HAP-1 (cell line): ENCODE measurements around the gene MYL7.

Source experiments
- DNase-seq, 2 experiments: peaks; one replicate each; pipeline ENCODE4 v3.0.0-alpha.2; 2016 to 2020; ENCODE audit warnings: low spot score in 2 of 2
- H3K27me3 ChIP-seq: fragments of 250-450 bp; sonication (Bioruptor Pico); 2 replicates; pipeline ENCODE4 v1.5.1; 2020; ENCODE audit warnings: low read depth, mild to moderate bottlenecking, moderate library complexity
- H3K36me3 ChIP-seq: fragments of 250-450 bp; sonication (Bioruptor Pico); replicated peaks from 2 replicates; pipeline ENCODE4 v1.5.1; 2020; ENCODE audit warnings: mild to moderate bottlenecking
- H3K4me1 ChIP-seq: fragments of 250-450 bp; sonication (Bioruptor Pico); 2 replicates; pipeline ENCODE4 v1.5.1; 2020; ENCODE audit warnings: mild to moderate bottlenecking
- H3K4me3 ChIP-seq: fragments of 250-450 bp; sonication (Bioruptor Pico); 2 replicates; pipeline ENCODE4 v1.5.1; 2020; ENCODE audit warnings: mild to moderate bottlenecking, moderate library complexity
- H3K9me3 ChIP-seq: fragments of 250-450 bp; sonication (Bioruptor Pico); 2 replicates; pipeline ENCODE4 v1.5.1; 2020; ENCODE audit warnings: mild to moderate bottlenecking, moderate library complexity
- in situ Hi-C: fragments of 300-500 bp; cut with MboI; formaldehyde crosslinking; loops from 3 replicates; pipeline ENCODE4 v1.14.3; 2020; ENCODE audit warnings: low sequenced_read_pairs, inconsistent platforms, mixed read lengths

Gene MYL7, protein sequence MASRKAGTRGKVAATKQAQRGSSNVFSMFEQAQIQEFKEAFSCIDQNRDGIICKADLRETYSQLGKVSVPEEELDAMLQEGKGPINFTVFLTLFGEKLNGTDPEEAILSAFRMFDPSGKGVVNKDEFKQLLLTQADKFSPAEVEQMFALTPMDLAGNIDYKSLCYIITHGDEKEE

DNA sequence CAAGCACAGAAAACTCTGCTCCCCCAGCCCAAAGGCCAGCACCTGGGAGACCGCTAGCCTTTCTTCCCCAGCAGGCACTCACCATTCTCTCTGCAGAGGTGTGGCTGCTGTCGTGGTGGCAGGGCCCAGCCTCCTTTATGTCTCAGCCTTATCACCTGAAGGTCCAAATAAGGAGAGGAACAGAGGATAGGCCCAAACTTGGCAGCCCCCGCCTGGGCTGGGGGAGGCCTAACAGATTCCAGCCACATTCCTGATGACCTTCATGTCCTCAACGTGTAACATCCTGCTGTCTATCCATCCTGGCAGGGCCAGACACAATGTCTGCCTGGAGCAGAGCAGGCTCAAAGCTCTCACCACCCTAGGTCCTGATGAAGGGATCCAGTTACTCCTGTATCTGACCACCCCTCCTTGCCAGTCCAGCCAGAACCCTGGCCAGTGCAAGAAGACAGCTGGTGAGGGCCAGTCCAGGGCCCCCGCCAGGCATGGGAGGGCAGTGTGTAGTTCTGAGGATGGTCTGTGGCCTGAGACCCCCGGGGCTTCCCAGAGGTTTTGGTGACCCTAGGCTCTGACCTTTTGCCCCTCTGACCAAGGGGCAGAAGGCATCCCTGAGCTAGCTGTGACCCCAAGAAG is at the start of gene MYL7:
Gene MYL7 (minus strand): TSS at position 112 of the 630 bp plus-strand sequence. CDS start 27 bp downstream, at position 85.
- Histone ChIP-seq H3K4me1 (no peaks in the 10 kb centered on the region), H3K9me3 (no peaks in the 10 kb centered on the region), H3K4me3 (no peak within 1 kb of the TSS), H3K27me3 (no peaks in the 10 kb centered on the region), H3K36me3 (no peaks in the 10 kb centered on the region)
- in situ Hi-C loops: no loop called here
- DNase-seq: no peak

DNA sequence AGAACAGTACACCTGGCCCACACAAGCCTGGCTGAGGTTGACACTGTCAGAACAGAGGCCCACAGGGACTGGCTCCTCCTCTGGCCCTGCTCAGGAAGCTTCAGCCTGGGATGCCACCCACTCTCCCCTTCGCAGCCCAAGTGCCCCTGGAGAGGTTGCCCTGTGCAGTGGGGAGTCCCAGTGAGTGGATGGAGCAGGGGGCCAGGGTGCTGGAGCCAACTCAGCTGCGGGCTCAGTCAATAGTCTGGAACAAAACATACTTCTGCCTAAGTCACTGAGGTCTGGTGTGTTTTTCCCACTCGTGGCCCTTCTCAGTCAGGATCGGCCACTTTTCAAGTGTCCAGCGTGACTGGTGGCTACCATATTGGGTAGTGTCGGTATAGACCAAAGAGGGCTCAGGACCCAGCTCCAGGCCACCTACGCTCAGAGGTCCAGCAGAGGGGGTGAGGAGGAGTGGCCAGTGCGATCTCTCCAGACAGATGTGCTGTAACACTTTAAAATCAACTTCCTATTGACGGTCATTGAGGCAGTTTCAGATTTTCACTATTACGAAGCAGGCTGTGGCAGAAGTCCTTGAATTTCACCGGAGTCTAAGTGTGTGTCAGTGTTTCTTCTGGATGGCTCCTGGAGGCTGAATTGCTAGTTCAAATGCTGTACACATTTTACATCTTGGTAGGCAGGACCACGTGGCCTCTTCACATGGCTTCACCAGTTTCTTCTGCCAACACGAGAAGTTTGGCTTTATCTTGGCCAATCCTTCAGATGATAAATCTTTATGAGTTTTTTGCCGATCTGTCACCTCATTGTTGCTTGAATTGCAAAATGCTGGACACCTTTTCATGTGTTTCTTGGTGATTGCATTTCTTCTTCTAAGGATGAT is 49.1 kb upstream of the MYL7 start:
- Histone ChIP-seq H3K4me3 (no peak overlapping the region), H3K36me3 (no peaks in the 10 kb centered on the region)
- no peak for DNase-seq

DNA sequence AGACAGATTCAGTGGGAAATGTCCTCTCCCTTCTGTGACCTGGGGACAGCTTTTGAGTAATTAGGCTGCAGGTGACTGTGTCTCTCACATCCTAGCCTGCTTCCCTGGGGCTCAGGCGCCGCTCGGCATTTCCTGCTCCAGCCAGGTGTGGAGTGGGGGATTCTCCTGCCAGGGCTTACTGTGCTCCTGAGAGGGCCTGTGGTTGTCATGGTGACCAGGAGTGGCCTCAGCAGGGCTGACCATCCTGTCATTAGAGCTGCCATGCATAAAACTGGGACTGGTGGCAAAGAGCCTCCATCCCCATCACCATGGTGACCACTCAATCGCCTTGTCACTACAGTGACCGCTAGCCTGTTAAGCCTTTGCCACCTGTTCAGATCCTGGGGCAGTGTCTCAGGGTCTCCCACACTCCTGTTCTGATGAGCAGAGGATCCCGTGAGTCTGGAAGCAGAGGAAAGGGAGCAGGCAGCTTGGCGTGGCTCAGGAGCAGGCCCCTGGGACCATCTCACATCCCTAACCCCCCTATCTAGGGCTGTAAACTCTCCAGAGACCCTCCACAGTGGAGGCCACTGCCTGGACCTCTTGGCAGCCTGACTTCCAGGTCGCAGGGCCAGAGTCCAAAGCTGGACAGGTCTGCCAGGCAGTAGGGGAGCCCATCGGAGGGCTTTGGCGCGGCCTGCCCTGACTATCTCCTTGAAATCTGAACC is 48.3 kb upstream of the MYL7 start, which contains the start of gene GCK:
Gene GCK (minus strand): TSS at position 154 of the 707 bp plus-strand sequence. CDS start 486 bp downstream, outside the sequence.
- no peaks in the 10 kb centered on the region for H3K9me3 ChIP-seq
- H3K27me3 ChIP-seq: peaks cover 8% of the 10 kb centered on the region
- no peaks in the 10 kb centered on the region for H3K4me1 ChIP-seq
- no peak within 1 kb of the TSS for H3K4me3 ChIP-seq
- H3K36me3 ChIP-seq: no peaks in the 10 kb centered on the region
- no peak for DNase-seq
- in situ Hi-C loops: no loop called here

More for the DNA sequence above, 49.1 kb upstream of the MYL7 start:
- peaks cover 8% of the 10 kb centered on the region for H3K27me3 ChIP-seq
- in situ Hi-C loops: no loop called here
- H3K9me3 ChIP-seq: no peaks in the 10 kb centered on the region
- H3K4me1 ChIP-seq: no peaks in the 10 kb centered on the region

DNA sequence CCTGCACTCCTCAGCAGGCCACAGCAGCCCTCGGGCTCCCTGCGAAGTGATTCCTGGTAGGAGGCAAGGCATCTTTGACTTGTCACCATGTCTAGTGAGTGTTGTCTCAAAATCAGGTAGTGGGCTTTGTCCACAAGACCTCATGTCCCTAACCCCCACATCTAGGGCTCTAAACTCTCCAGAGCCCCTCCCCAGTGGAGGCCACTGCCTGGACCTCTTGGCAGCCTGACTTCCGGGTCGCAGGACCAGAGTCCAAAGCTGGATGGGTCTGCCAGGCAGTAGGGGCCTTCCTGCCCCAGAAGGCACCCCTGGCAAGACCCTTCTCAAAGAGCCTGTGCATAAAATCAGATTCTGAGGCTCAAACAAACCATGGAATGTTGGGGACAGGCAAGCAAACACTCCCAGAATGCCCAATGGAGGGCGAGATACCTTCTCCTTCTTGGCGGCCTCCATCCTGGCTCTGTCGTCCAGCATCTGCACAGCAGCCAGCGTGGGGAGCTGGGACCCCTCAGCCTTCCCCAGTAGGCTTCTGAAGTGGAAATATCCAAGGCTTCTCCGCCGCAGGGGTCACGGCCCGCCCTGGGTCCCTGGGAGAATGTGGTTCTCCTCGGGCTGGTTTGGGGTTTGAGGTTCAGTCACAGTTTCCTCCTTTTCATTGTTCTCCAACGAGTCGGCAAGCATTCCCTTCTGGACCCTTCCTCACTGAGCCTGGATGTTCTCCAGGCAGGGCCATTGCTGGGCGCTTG is 47.5 kb upstream of the MYL7 start:
- Histone ChIP-seq H3K36me3 (no peaks in the 10 kb centered on the region), H3K9me3 (no peaks in the 10 kb centered on the region), H3K4me1 (no peaks in the 10 kb centered on the region), H3K4me3 (no peak overlapping the region), H3K27me3 (peaks cover 8% of the 10 kb centered on the region)
- no peak for DNase-seq
- in situ Hi-C loops: no loop called here

DNA sequence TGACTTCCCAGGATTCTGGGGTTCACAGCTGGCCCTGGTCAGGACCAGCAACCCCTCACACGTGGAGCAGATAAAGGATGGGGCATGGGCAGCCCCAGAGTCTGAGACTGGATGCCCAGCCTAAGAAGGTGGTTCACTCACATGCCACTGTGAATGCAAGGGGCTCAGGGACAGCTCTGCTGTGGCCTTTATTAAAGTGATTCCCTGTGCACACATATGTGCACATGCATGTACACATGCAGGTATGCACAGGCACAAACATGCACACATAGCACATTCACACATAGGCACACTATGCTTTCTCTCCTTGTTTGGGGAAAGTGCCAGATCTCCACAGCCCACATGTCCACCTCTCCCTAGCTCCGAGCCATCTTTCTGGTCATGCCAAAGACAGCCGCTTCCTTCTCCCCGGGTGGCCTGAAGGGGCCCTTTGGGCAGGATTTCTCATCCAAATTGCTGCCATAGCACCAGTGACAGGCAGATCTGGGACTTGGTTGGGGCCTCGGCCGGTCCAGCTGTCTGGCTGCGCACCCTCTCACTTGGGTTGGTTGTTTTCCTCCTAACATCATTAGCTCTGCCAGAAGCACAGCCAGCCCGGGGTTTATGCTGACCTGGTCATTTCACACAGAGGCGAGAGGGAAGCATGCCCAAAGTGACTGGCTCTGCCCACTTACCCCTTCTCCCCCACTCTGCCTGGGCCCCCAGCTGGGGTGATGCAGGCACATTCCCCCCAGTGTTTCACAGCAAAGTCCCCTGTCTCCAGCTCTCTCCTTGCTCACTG is 46.7 kb upstream of the MYL7 start:
- H3K4me1 ChIP-seq: no peaks in the 10 kb centered on the region
- no peak for DNase-seq
- in situ Hi-C loops: no loop called here

DNA sequence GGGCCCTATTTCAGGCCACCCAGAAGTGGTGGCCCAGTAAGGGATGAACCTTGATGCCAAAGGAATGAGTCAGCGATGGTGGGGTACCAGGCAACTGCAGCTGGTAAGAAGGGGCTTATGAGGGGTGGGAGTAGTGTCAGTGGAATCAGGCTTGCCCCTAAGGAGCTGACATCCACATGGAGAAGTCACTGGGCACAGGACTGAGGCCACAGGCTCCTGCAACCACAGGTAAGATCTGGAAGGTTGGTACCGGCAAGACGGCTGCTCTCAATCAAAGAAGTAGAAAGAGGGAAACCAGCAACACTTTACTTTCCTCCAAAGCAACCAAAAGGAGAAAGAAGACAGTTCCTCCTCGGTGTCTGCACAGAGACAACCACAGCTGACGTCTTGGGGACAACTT is 45.6 kb upstream of the MYL7 start:
- Histone ChIP-seq H3K4me1 (no peaks in the 10 kb centered on the region), H3K27me3 (peaks cover 11% of the 10 kb centered on the region), H3K4me3 (no peak overlapping the region), H3K9me3 (no peaks in the 10 kb centered on the region), H3K36me3 (no peaks in the 10 kb centered on the region)
- DNase-seq: no peak
- in situ Hi-C loops: no loop called here

More for the DNA sequence above, 46.7 kb upstream of the MYL7 start:
- Histone ChIP-seq H3K36me3 (no peaks in the 10 kb centered on the region), H3K4me3 (no peak overlapping the region), H3K27me3 (peaks cover 11% of the 10 kb centered on the region), H3K9me3 (no peaks in the 10 kb centered on the region)

DNA sequence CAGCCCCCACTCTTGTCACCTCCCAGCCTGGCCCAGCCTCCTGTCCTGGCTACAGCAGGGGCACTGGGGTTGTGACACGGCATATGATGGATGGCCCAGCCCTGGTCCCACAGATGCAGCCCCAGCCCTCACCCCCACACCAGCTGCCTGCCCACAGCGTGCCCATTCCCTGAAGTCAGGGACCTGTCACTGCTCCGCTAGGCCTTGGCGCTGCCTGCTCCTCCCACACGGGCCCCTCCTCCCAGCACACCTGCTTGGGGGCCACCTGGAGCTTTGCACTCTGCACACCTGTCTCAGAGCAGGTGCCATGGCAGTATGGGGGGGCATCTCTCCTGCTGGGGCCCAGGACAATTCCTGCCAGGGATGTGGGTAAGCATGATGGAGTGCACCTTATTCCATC is 44.6 kb upstream of the MYL7 start:
- H3K9me3 ChIP-seq: no peaks in the 10 kb centered on the region
- H3K27me3 ChIP-seq: peaks cover 3% of the 10 kb centered on the region; the same call in 1 of the 2 replicates
- no peaks in the 10 kb centered on the region for H3K4me1 ChIP-seq
- no peaks in the 10 kb centered on the region for H3K36me3 ChIP-seq
- H3K4me3 ChIP-seq: no peak overlapping the region
- in situ Hi-C loops: no loop called here
- DNase-seq: no peak

DNA sequence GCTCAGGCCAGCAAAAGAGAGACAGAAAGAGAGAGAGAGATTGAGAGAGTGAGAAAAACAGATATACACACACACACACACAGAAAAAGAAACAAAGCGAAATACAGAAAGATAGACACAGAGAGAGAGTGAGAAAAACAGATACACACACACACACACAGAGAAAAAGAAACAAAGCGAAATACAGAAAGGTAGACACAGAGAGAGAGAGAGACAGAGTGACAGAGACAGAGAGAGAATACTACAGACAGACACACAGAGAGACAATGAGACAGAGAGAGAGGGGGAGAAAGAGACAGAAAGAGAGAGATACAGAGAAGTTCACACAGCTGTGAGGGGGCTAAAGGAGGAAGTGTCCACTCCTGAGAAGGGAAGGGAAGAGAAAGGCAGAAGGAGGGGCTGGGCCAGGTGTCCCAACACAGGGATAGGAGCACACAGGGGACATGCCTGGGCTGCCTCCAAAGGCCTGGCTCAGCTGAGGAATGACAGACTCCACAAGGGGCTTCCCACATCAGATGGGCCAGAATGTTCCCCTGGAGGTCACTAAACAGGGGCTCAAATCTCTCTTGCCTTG is 43.8 kb upstream of the MYL7 start:
- peaks cover 3% of the 10 kb centered on the region; the same call in 1 of the 2 replicates for H3K27me3 ChIP-seq
- in situ Hi-C loops: no loop called here
- H3K4me1 ChIP-seq: no peaks in the 10 kb centered on the region
- H3K36me3 ChIP-seq: no peaks in the 10 kb centered on the region
- no peak for DNase-seq
- no peak overlapping the region for H3K4me3 ChIP-seq
- no peaks in the 10 kb centered on the region for H3K9me3 ChIP-seq

DNA sequence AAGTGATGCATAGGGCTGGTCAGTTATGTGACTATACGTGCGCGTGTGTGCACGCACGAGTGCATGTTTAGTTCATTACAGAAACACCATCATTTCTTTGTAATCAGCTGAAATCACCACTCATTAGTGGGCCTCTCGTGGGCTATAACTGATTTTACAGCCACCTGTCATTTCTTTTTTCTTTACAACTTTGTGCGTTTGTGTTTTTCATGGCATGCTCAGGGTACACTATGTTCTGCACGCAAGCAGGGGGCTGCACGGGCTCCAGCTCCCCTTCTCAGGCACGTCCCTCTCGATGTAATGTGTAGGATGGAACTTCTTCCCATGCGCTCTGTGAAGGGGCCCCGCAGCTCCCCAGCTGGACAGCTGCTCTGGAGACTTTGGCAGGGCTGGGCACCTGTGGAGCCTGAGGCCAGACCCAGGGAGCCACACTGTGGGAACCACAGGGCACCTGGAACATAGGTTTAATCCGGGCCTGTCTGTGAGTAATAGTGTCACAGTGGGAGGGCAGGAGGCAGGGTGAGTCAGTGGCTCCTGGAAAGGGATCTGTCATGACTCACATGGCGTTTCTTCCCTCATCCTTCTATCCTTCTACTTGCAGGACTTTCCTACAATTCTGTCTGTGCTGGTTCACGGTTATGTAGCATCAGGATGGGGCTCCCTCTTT is 43.2 kb upstream of the MYL7 start:
- peaks cover 3% of the 10 kb centered on the region; the same call in 1 of the 2 replicates for H3K27me3 ChIP-seq
- H3K4me3 ChIP-seq: no peak overlapping the region
- in situ Hi-C loops: no loop called here
- H3K36me3 ChIP-seq: no peaks in the 10 kb centered on the region
- H3K4me1 ChIP-seq: no peaks in the 10 kb centered on the region
- DNase-seq: no peak
- H3K9me3 ChIP-seq: no peaks in the 10 kb centered on the region

DNA sequence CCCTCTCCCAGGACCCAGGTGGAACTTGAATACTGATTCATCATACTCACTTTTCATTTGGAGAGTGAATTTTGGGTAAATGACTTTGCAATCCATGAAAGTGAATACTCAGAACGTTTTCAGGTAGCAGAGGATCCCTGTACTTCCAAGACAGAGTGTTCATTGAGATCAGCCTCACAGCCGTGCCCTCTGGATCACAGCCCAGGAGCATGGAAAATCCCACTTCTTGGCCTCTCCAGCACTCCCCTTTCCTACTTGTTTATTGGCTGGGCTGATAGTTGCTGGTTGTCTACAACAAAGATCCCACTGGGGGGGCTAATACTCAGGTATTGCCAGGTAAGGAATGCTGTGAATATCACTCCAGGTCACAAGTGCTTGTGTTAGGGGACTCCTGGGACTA is 42.3 kb upstream of the MYL7 start:
- Histone ChIP-seq H3K4me3 (no peak overlapping the region), H3K9me3 (no peaks in the 10 kb centered on the region), H3K27me3 (peaks cover 3% of the 10 kb centered on the region; the same call in 1 of the 2 replicates), H3K36me3 (no peaks in the 10 kb centered on the region), H3K4me1 (no peaks in the 10 kb centered on the region)
- in situ Hi-C loops: no loop called here
- no peak for DNase-seq

DNA sequence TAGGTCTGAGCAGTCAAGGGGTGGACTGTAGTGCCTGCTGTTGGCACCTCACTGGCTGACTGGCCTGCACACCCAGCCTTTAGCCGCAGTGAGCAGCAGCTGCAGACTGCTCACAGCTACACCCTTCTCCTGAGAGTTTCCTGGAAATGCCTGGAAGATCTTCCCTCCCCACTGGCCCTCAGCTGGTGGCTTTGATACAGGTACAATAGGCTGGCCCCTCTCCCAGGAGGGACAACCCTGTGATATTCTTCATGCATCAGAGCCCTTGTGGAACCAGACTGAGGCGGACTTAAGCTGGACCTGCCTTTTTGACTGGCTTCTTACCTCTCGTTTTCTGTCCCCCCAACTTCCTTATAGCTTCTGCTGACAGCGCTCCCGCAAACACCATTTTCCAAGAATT is 41.7 kb upstream of the MYL7 start:
- no peak for DNase-seq
- in situ Hi-C loops: no loop called here

DNA sequence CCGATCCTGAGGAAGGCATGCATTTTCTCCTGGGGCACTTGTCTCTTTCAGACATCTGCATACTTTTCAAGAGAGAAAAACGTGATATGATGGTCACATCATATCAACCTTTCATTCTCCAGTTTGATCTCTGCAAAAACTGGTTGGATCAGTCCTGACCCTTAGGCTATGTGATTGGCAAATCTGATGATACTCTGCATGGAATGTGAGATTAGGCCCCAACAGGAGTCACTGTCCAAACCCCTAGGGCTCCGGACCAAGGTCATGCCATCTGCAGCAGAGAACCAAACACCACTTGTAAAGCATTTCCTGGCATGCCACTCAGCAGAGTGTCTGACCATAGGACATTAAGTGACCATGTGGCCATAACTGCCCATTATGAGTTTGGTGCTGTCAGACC is 39.5 kb upstream of the MYL7 start:
- H3K4me1 ChIP-seq: no peaks in the 10 kb centered on the region
- in situ Hi-C loops: no loop called here
- H3K9me3 ChIP-seq: no peaks in the 10 kb centered on the region
- H3K4me3 ChIP-seq: no peak overlapping the region
- H3K36me3 ChIP-seq: no peaks in the 10 kb centered on the region
- H3K27me3 ChIP-seq: peaks cover 3% of the 10 kb centered on the region; the same call in 1 of the 2 replicates
- no peak for DNase-seq

More for the DNA sequence above, 41.7 kb upstream of the MYL7 start:
- H3K27me3 ChIP-seq: peaks cover 3% of the 10 kb centered on the region; the same call in 1 of the 2 replicates
- no peaks in the 10 kb centered on the region for H3K9me3 ChIP-seq
- no peak overlapping the region for H3K4me3 ChIP-seq
- H3K4me1 ChIP-seq: no peaks in the 10 kb centered on the region
- no peaks in the 10 kb centered on the region for H3K36me3 ChIP-seq
